Endothelial cell (in vitro differentiated cells): Measurements from ENCODE around the gene NTSR1. TPM values are rescaled to one million over a fixed set of nuclear protein-coding genes. Genes with fewer than 3 reads are reported as not detected.

Source experiments
- DNase-seq: peaks from one replicate; pipeline ENCODE4 v3.0.0; 2021; ENCODE audit warnings: low spot score
- H3K27ac Mint-ChIP-seq: one replicate; pipeline ENCODE4 v1.8.0; 2021; ENCODE audit warnings: mixed read lengths, inconsistent platforms; ENCODE audit not compliant: unreplicated experiment
- H3K27me3 Mint-ChIP-seq: one replicate; pipeline ENCODE4 v1.8.0; 2021; ENCODE audit warnings: mild to moderate bottlenecking, moderate library complexity, mixed read lengths, inconsistent platforms; ENCODE audit not compliant: unreplicated experiment
- H3K36me3 Mint-ChIP-seq: one replicate; pipeline ENCODE4 v1.8.0; 2021; ENCODE audit warnings: mild to moderate bottlenecking, low read depth, mixed read lengths, inconsistent platforms; ENCODE audit not compliant: unreplicated experiment
- H3K4me1 Mint-ChIP-seq: one replicate; pipeline ENCODE4 v1.8.0; 2021; ENCODE audit warnings: mild to moderate bottlenecking, mixed read lengths, inconsistent platforms; ENCODE audit not compliant: unreplicated experiment
- H3K4me3 Mint-ChIP-seq: one replicate; pipeline ENCODE4 v1.8.0; 2021; ENCODE audit warnings: mild to moderate bottlenecking, mixed read lengths, inconsistent platforms; ENCODE audit not compliant: unreplicated experiment
- H3K9me3 Mint-ChIP-seq: one replicate; pipeline ENCODE4 v1.8.0; 2021; ENCODE audit warnings: mixed read lengths, inconsistent platforms; ENCODE audit not compliant: unreplicated experiment
- CTCF ChIP-seq: fragments of 200-600 bp; sonication (generic); IDR thresholded peaks from one replicate; pipeline ENCODE4 v1.5.0; 2021; ENCODE audit warnings: antibody characterized with exemption; ENCODE audit not compliant: unreplicated experiment
- total RNA-seq: library from RNA; stranded (reverse); fragmentation: NEBNext Ultra II Directional; extraction: Animal tissue kit (Norgen Biotek cat#: 25700); gene quantifications from one replicate; pipeline ENCODE4 v1.2.1, GENCODE V29; 2021; ENCODE audit not compliant: unreplicated experiment

NTSR1 gene
- total RNA-seq, 1 donor from 2014 or later, result not detected

- Mint-ChIP-seq H3K27me3 (peaks cover 6% of the 10 kb centered on the region), H3K27ac (no peak overlapping the region), H3K9me3 (no peaks in the 10 kb centered on the region), H3K36me3 (no peaks in the 10 kb centered on the region), H3K4me1 (peaks cover 8% of the 10 kb centered on the region), H3K4me3 (no peak overlapping the region)
- TF ChIP-seq CTCF, result peak; percentile 77
- peak; percentile 86 for DNase-seq
These were observed 40.1 kb upstream of the NTSR1 start for GRCh38 chr20:62668441-62669027.

GRCh38 chr20:62669249-62669648, 39.4 kb upstream of the NTSR1 start:
- no peak for DNase-seq
- Mint-ChIP-seq H3K27ac (no peak overlapping the region), H3K4me1 (peaks cover 8% of the 10 kb centered on the region), H3K4me3 (no peak overlapping the region), H3K36me3 (no peaks in the 10 kb centered on the region), H3K9me3 (no peaks in the 10 kb centered on the region), H3K27me3 (peaks cover 12% of the 10 kb centered on the region)
- no peak for TF ChIP-seq CTCF

- no peak for DNase-seq
- no peak for TF ChIP-seq CTCF
These were observed 38.5 kb upstream of the NTSR1 start for GRCh38 chr20:62670156-62670555.

GRCh38 chr20:62670998-62671397, 37.6 kb upstream of the NTSR1 start:
- H3K36me3 Mint-ChIP-seq, result no peaks in the 10 kb centered on the region
- H3K4me1 Mint-ChIP-seq, result peaks cover 8% of the 10 kb centered on the region
- no peak for DNase-seq
- no peak for TF ChIP-seq CTCF
- H3K9me3 Mint-ChIP-seq, result no peaks in the 10 kb centered on the region
- no peak overlapping the region for H3K27ac Mint-ChIP-seq
- no peak overlapping the region for H3K4me3 Mint-ChIP-seq
- H3K27me3 Mint-ChIP-seq, result peaks cover 10% of the 10 kb centered on the region

More at GRCh38 chr20:62670156-62670555, 38.5 kb upstream of the NTSR1 start:
- Mint-ChIP-seq H3K9me3 (no peaks in the 10 kb centered on the region), H3K4me1 (peaks cover 8% of the 10 kb centered on the region), H3K4me3 (no peak overlapping the region), H3K27me3 (peaks cover 10% of the 10 kb centered on the region), H3K27ac (no peak overlapping the region), H3K36me3 (no peaks in the 10 kb centered on the region)

- DNase-seq, result no peak
- Mint-ChIP-seq H3K27ac (no peak overlapping the region), H3K4me3 (no peak overlapping the region), H3K4me1 (peaks cover 6% of the 10 kb centered on the region), H3K9me3 (no peaks in the 10 kb centered on the region), H3K27me3 (peaks cover 12% of the 10 kb centered on the region), H3K36me3 (no peaks in the 10 kb centered on the region)
- TF ChIP-seq CTCF, result no peak
These were observed 36.9 kb upstream of the NTSR1 start for GRCh38 chr20:62671765-62672164.
